Effector memory CD4-positive, alpha-beta T cell (primary cell): ENCODE results near the gene GNL2.
A peak's percentile ranks its signal among the peaks of the same experiment; 100 is the strongest.

Source experiments
- DNase-seq, 3 donors: peaks; one replicate each; pipeline ENCODE4 v3.0.0-alpha.2; 2020
- H3K27ac ChIP-seq: 2 replicates; pipeline ENCODE4 v1.7.0; 2013; ENCODE audit warnings: mild to moderate bottlenecking, low read length, moderate library complexity; ENCODE audit not compliant: insufficient read depth, poor library complexity, severe bottlenecking
- H3K27me3 ChIP-seq: replicated peaks from 2 replicates; pipeline ENCODE4 v1.7.0; 2013; ENCODE audit warnings: mild to moderate bottlenecking, low read length; ENCODE audit not compliant: insufficient read depth, control insufficient read depth, poor library complexity, severe bottlenecking
- H3K36me3 ChIP-seq: 2 replicates; pipeline ENCODE4 v1.7.0; 2013; ENCODE audit warnings: mild to moderate bottlenecking, low read length, moderate library complexity; ENCODE audit not compliant: control insufficient read depth, insufficient read depth
- H3K4me1 ChIP-seq: 2 replicates; pipeline ENCODE4 v1.7.0; 2013; ENCODE audit warnings: low read length, mild to moderate bottlenecking; ENCODE audit not compliant: control insufficient read depth, insufficient read depth, poor library complexity, severe bottlenecking
- H3K4me3 ChIP-seq: 2 replicates; pipeline ENCODE4 v1.7.0; 2013; ENCODE audit warnings: low read length, low read depth, mild to moderate bottlenecking; ENCODE audit not compliant: insufficient read depth, poor library complexity, severe bottlenecking
- H3K9me3 ChIP-seq: 2 replicates; pipeline ENCODE4 v1.7.0; 2013; ENCODE audit warnings: mild to moderate bottlenecking, low read length, moderate library complexity; ENCODE audit not compliant: control insufficient read depth
- total RNA-seq, 3 donors: gene quantifications; one replicate each; lab custom pipeline; 2026; lab: John Stamatoyannopoulos, UW

Gene GNL2
- total RNA-seq, result 40.3 to 64.2 (median 45.3) reads per million in 3 donors

DNA sequence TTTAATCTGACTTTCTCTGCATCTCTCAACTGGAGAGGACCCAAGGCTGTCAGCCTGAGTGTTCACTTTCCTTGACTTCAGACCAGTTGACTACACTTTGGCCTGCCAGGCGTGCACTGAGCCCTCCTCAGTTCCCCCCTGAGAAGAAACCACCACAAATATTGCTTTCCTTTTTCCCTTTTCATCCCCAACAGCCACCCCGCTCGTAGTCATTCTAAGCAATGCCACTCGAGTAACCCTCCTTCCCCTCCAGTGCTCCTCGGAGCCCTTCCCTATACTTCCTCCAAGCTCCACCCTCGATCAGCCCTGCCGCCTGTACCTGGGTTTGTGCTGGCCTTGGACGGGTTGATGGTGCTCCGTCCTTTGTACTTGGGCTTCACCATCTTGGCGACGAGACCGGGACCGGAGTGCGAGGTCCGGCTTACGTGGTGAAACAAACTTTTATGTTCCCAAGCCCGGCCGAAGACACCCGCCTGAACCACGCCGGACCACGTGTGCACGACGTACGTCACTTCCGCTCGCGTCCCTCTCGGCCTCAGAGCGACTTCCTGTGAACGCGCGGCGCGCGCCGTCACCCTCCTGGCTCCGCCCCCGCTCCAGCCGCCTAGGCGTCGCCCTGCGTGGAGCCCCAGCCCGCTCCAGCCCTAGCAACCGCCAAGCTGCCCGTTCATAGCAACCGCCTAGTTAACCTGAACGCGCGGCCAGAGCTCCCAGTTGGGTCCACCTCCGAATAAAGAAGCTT, at the start of gene GNL2:
GNL2 (minus strand) TSS at position 498 of the 742 bp plus-strand sequence; CDS start at position 383, 115 bp downstream.
- peak; percentile 91 to 95 (median 91) for DNase-seq
- H3K9me3 ChIP-seq, result no peaks in the 10 kb centered on the region
- H3K4me3 ChIP-seq, result peak within 1 kb of the TSS; percentile 97
- H3K36me3 ChIP-seq, result peaks cover 18% of the 10 kb centered on the region
- H3K4me1 ChIP-seq, result peaks cover 14% of the 10 kb centered on the region
- peak within 1 kb of the TSS; percentile 89 for H3K27ac ChIP-seq
- H3K27me3 ChIP-seq, result no peaks in the 10 kb centered on the region

- Histone ChIP-seq H3K9me3 (peaks cover 14% of the 10 kb centered on the region), H3K27me3 (peaks cover 4% of the 10 kb centered on the region)
- DNase-seq, result no peak
Measured at GRCh38 chr1:37641059-37641458, 45.3 kb upstream of the GNL2 start.

GRCh38 chr1:37636435-37636834, 40.7 kb upstream of the GNL2 start:
- peaks cover 14% of the 10 kb centered on the region for H3K4me1 ChIP-seq
- H3K36me3 ChIP-seq, result no peaks in the 10 kb centered on the region
- H3K4me3 ChIP-seq, result no peak overlapping the region
- H3K9me3 ChIP-seq, result peaks cover 4% of the 10 kb centered on the region
- no peak overlapping the region for H3K27ac ChIP-seq
- peaks cover 38% of the 10 kb centered on the region for H3K27me3 ChIP-seq
- DNase-seq, result no peak

More at GRCh38 chr1:37641059-37641458, 45.3 kb upstream of the GNL2 start:
- H3K4me3 ChIP-seq, result no peak overlapping the region
- H3K27ac ChIP-seq, result no peak overlapping the region
- no peaks in the 10 kb centered on the region for H3K36me3 ChIP-seq
- H3K4me1 ChIP-seq, result no peaks in the 10 kb centered on the region

DNA sequence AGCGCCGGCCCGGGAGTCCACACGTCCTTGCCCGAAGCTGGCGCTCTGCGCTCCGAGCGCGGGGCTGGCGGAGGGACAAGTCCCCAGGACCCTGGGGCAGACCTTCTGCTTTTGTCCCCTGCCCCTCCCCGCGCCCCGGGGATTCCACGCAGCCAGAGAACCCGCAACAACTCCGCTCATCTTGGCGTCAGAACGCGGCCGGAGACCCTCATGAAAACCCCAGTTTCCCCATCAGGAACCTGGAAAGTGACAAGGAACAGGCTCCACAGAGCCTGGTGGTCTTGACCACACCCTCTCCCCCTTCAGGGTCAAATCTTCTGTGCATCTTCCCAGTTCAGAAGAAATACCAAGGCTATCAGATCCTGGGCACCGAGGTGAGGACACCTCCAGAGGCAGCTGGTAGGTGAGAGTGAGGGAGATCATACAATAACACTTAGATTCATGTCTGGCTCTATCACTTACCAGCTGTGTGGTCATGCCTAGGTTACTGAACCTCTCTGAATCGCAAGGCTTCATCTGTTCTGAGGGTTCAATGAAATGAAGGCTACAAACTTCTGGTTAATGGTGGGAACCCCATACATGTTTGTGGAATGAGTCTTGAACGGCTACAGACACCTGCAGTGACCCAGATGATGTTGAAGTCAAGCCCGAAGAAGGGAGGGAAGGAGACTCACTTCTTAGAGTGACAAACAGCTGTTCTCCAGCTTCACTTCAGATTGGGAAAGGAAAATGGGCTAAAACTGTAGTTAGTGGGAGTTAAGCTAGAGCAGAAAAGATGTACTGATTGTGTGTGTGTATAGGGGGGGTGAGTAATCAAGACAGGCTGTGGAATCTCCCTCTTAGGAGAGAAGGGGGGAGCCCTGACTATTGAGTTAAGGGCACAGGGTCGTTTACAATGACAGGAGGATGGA, 39.5 kb upstream of the GNL2 start:
- no peak for DNase-seq
- peaks cover 36% of the 10 kb centered on the region for H3K27me3 ChIP-seq
- peaks cover 14% of the 10 kb centered on the region for H3K4me1 ChIP-seq
- no peaks in the 10 kb centered on the region for H3K36me3 ChIP-seq
- H3K9me3 ChIP-seq, result no peaks in the 10 kb centered on the region
- no peak overlapping the region for H3K27ac ChIP-seq
- H3K4me3 ChIP-seq, result no peak overlapping the region

DNA sequence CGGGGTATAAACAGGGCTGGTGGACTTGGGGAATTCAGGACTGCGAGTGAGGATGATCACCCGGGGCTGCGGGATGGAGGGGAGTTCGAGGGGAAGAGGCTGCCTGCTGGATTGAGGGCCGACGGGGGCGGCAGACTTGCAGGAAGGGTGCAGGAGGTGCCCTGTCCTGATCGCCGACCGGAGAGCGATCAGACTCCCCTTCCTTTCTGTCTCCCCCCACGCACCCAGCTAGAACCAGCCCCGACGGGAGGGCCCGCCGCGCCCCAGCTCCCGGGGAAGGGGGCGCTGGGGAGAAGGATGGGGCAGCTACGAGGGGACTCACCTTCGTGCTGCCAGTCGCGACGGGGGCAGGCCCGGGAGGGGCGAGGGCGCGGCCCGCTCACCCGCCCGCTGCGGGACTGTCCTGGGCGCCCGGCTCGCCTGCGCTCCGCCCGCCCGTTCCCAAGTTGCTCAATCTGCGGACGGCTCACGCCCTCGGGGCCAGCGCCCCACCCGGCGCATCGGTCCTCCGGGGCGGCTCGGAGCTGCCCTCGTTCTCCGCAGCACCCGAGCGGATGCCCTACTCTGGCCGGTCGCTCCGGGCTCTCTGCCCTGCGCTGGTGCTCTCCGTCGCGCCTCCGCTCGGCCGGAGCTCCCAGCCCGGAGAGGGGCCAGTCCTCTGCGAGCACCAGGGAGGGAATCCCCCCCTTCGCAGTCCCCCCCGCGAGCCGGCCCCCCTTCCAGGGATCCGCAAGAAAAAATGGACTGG, 38.7 kb upstream of the GNL2 start, which contains the start of gene RSPO1:
RSPO1 (minus strand) TSS at position 649 of the 748 bp plus-strand sequence. CDS start 5,231 bp downstream, outside the sequence.
- peaks cover 44% of the 10 kb centered on the region for H3K27me3 ChIP-seq
- peaks cover 14% of the 10 kb centered on the region for H3K4me1 ChIP-seq
- no peaks in the 10 kb centered on the region for H3K9me3 ChIP-seq
- no peak within 1 kb of the TSS for H3K27ac ChIP-seq
- no peaks in the 10 kb centered on the region for H3K36me3 ChIP-seq
- H3K4me3 ChIP-seq, result no peak within 1 kb of the TSS
- no peak for DNase-seq

GRCh38 chr1:37633938-37634243, 38.2 kb upstream of the GNL2 start:
- H3K27me3 ChIP-seq, result peaks cover 46% of the 10 kb centered on the region
- H3K4me1 ChIP-seq, result peaks cover 14% of the 10 kb centered on the region
- no peak overlapping the region for H3K4me3 ChIP-seq
- H3K36me3 ChIP-seq, result no peaks in the 10 kb centered on the region
- no peak for DNase-seq
- H3K9me3 ChIP-seq, result no peaks in the 10 kb centered on the region
- H3K27ac ChIP-seq, result no peak overlapping the region

- H3K36me3 ChIP-seq, result no peaks in the 10 kb centered on the region
- no peak overlapping the region for H3K27ac ChIP-seq
- H3K4me1 ChIP-seq, result peaks cover 14% of the 10 kb centered on the region
- no peak for DNase-seq
- H3K27me3 ChIP-seq, result peaks cover 46% of the 10 kb centered on the region
- no peak overlapping the region for H3K4me3 ChIP-seq
- H3K9me3 ChIP-seq, result no peaks in the 10 kb centered on the region
Measured at GRCh38 chr1:37633040-37633937, 37.6 kb upstream of the GNL2 start.

DNA sequence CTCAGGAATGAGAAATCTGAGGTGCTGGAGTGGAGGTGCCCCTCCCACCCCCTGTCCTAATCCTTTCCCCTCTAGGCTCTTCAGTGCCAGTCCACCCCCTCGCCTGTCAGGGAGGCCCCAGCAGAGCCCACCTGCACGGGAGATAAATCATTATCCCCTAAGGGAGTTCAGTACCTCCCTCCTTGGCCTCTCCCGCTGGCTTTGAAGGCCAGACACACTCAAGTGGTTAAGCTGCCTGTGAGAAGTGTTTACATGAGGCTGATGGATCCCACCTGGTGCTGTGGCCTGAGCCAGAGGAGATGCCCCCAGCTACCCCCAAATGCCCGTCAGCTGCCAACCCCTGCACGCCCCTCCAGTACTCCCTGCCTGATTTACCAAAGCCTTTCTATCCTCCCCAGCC, 35.3 kb upstream of the GNL2 start:
- peaks cover 52% of the 10 kb centered on the region for H3K27me3 ChIP-seq
- H3K27ac ChIP-seq, result no peak overlapping the region

DNA sequence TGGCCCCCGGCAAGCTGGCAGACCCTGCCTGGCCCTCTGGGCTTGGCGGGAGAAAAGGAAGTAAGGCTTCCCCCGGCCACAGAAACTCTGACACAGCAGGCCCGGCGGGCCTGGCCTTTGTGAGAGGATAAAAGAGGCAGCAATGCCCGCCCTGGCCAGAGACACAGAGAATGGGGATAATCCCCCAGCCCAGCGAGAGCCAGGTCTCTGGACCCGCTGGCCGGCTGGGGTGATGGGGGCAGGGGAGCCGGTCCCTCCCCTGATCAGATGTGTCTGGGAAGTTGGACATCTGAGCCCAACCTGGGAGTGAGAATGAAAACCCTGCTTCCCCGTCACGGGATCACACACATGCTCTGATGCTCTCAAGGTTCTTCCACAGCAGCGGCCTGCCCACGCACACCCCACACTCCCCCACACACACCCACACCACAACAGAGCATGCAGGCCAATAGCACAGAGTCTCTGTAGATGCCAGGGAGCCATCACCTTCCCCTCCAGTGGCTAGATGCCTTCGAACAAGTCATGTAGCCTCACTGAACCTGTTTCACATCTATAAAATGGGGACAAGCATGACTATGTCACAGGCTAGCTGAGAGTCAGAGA, 34.8 kb upstream of the GNL2 start:
- Histone ChIP-seq H3K9me3 (no peaks in the 10 kb centered on the region), H3K4me3 (no peak overlapping the region), H3K27me3 (peaks cover 54% of the 10 kb centered on the region), H3K36me3 (no peaks in the 10 kb centered on the region), H3K27ac (no peak overlapping the region), H3K4me1 (peaks cover 14% of the 10 kb centered on the region)
- no peak for DNase-seq

More for the DNA sequence above, 35.3 kb upstream of the GNL2 start:
- Histone ChIP-seq H3K4me3 (no peak overlapping the region), H3K36me3 (no peaks in the 10 kb centered on the region), H3K9me3 (no peaks in the 10 kb centered on the region), H3K4me1 (peaks cover 14% of the 10 kb centered on the region)
- DNase-seq, result no peak
